Activated CD8-positive, alpha-beta T cell treated with anti-CD3 and anti-CD28 coated beads for 36 hours (primary cell): ENCODE results near the gene LAMC3. TPM values are rescaled to one million over a fixed set of nuclear protein-coding genes. Genes with fewer than 3 reads are reported as not detected.

Experiments used
- ATAC-seq: fragments of 200-7000 bp; cut with Tn5 transposase; one replicate; pipeline ENCODE4 v1.10.0; 2021; ENCODE audit warnings: mild to moderate bottlenecking, moderate library complexity
- CTCF ChIA-PET: fragments of 350-600 bp; sonication (Branson Sonifier 250); formaldehyde crosslinking; loops from one replicate; lab custom pipeline; 2021; ENCODE audit warnings: antibody characterized with exemption; lab: Charles Lee
- POLR2A ChIA-PET: fragments of 350-600 bp; sonication (Branson Sonifier 250); formaldehyde crosslinking; loops from one replicate; lab custom pipeline; 2021; ENCODE audit warnings: antibody characterized with exemption; lab: Charles Lee
- DNase-seq: peaks from one replicate; pipeline ENCODE4 v3.0.0-alpha.2; 2020
- H3K27ac Mint-ChIP-seq: one replicate; pipeline ENCODE4 v1.8.0; 2021; ENCODE audit warnings: mild to moderate bottlenecking, mixed read lengths
- H3K27me3 Mint-ChIP-seq: one replicate; pipeline ENCODE4 v1.8.0; 2021; ENCODE audit warnings: mixed read lengths
- H3K36me3 Mint-ChIP-seq: one replicate; pipeline ENCODE4 v1.8.0; 2021; ENCODE audit warnings: low read depth, mixed read lengths
- H3K4me1 Mint-ChIP-seq: one replicate; pipeline ENCODE4 v1.8.0; 2021; ENCODE audit warnings: low read depth, mixed read lengths
- H3K4me3 Mint-ChIP-seq: one replicate; pipeline ENCODE4 v1.8.0; 2021; ENCODE audit warnings: mild to moderate bottlenecking, moderate library complexity, mixed read lengths
- H3K9me3 Mint-ChIP-seq: one replicate; pipeline ENCODE4 v1.8.0; 2021; ENCODE audit warnings: mixed read lengths
- intact Hi-C: fragments of 100-400 bp; cut with micrococcal nuclease; formaldehyde crosslinking; loops from one replicate; pipeline ENCODE4 v1.10.0; 2022
- total RNA-seq, 2 experiments: library from RNA; stranded (reverse); gene quantifications; one replicate each; pipeline ENCODE4 v1.2.3, GENCODE V29; 2021
- TF ChIP-seq, protein P1 (sequence below): fragments of 200-600 bp; IDR thresholded peaks from one replicate; pipeline ENCODE4 v1.8.0; 2022; ENCODE audit warnings: antibody characterized with exemption, mild to moderate bottlenecking

Gene LAMC3
- total RNA-seq, 2 experiments from 2014 or later: 0.09 to 0.43 TPM

DNA sequence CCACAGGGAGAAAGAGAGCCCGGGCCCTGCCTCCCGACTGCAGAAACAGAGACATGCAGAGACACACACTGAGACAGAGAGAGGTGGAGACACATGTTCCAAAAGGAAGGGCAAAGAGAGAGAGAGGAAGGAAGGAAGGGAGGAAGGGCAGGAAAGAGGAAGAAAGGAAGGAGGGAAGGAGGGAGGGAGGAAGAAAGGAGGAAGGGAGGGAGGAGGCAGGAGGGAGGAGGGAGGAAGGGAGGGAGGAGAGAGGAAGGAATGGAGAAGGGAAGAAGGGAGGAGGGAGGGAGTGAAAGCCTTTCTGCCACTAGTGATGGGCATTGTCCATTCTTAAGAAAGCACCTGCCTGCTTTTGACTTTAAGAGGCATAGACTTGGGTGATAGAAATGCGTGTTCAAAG is 38.1 kb upstream of the LAMC3 start:
- CTCF ChIA-PET: no interaction called here
- TF ChIP-seq, protein P1, sequence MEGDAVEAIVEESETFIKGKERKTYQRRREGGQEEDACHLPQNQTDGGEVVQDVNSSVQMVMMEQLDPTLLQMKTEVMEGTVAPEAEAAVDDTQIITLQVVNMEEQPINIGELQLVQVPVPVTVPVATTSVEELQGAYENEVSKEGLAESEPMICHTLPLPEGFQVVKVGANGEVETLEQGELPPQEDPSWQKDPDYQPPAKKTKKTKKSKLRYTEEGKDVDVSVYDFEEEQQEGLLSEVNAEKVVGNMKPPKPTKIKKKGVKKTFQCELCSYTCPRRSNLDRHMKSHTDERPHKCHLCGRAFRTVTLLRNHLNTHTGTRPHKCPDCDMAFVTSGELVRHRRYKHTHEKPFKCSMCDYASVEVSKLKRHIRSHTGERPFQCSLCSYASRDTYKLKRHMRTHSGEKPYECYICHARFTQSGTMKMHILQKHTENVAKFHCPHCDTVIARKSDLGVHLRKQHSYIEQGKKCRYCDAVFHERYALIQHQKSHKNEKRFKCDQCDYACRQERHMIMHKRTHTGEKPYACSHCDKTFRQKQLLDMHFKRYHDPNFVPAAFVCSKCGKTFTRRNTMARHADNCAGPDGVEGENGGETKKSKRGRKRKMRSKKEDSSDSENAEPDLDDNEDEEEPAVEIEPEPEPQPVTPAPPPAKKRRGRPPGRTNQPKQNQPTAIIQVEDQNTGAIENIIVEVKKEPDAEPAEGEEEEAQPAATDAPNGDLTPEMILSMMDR: no peak
- intact Hi-C loops: no loop called here
- H3K27me3 Mint-ChIP-seq: peaks cover 16% of the 10 kb centered on the region
- H3K4me1 Mint-ChIP-seq: no peaks in the 10 kb centered on the region
- H3K4me3 Mint-ChIP-seq: no peak overlapping the region
- H3K9me3 Mint-ChIP-seq: no peaks in the 10 kb centered on the region
- no peak overlapping the region for H3K27ac Mint-ChIP-seq
- no peaks in the 10 kb centered on the region for H3K36me3 Mint-ChIP-seq
- no peak for ATAC-seq
- no peak for DNase-seq
- POLR2A ChIA-PET: no interaction called here

DNA sequence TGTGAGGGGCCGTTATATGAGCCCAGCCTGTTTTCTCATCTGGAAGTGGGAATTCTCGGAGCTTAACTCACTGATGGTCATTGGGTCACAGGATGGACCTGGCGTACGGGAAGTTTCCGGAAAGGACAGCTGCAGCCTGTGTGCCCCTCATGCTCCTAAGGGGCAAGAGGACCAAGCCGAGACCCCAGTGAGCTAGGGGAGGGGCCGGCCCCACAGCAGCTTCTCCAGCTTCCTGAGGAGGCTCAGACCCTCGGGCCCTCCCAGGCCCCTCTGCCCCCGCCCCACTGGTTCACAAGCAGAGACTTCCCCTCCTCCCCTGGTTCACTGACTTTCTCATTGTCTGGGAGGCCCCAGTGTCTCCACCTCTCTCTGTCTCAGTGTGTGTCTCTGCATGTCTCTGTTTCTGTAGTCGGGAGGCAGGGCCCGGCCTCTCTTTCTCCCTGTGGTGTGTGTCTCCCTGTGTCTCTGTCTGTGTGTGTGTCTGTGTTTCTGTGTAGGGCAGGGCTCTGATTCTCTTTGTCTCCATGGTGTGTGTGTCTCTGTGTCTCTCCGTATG is 37.6 kb upstream of the LAMC3 start:
- Mint-ChIP-seq H3K4me1 (no peaks in the 10 kb centered on the region), H3K27me3 (peaks cover 16% of the 10 kb centered on the region), H3K27ac (no peak overlapping the region), H3K36me3 (no peaks in the 10 kb centered on the region), H3K4me3 (no peak overlapping the region), H3K9me3 (no peaks in the 10 kb centered on the region)
- ATAC-seq (no peak), DNase-seq (no peak)
- CTCF ChIA-PET: no interaction called here
- POLR2A ChIA-PET: no interaction called here
- intact Hi-C loops: no loop called here
- TF ChIP-seq, protein P1: no peak

DNA sequence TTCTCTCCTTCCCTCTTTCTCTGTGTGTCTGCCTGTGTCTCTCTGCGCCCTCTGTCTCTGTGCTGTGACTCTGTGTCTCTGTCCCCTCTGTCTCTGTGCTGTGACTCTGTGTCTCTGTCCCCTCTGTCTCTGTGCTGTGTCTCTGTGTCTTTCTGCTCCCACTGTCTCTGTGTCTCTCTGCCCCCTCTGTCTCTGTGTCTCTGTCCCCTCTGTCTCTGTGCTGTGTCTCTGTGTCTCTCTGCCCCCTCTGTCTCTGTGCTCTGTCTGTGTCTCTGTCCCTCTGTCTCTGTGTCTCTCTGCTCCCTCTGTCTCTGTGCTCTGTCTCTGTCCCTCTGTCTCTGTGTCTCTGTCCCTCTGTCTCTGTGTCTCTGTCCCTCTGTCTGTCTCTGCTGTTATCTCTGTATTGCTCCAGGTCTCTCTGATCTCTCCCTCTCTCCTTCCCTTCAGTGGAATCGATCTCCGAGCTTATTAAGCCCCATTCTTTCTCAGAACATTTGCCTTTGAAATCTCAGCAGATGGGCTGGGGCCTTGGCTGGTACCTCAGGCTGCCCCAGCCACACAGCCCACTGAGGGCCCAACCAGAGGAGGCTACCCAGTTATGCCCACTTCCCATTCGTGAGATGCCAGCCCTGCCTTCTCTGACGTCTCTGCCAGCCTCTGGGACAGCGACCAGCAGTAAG is 36.6 kb upstream of the LAMC3 start:
- POLR2A ChIA-PET: no interaction called here
- intact Hi-C loops: no loop called here
- no peak for ATAC-seq
- DNase-seq: no peak
- Mint-ChIP-seq H3K27me3 (peaks cover 16% of the 10 kb centered on the region), H3K4me3 (no peak overlapping the region), H3K4me1 (no peaks in the 10 kb centered on the region), H3K9me3 (no peaks in the 10 kb centered on the region), H3K27ac (no peak overlapping the region), H3K36me3 (no peaks in the 10 kb centered on the region)
- CTCF ChIA-PET: no interaction called here
- TF ChIP-seq, protein P1: no peak

DNA sequence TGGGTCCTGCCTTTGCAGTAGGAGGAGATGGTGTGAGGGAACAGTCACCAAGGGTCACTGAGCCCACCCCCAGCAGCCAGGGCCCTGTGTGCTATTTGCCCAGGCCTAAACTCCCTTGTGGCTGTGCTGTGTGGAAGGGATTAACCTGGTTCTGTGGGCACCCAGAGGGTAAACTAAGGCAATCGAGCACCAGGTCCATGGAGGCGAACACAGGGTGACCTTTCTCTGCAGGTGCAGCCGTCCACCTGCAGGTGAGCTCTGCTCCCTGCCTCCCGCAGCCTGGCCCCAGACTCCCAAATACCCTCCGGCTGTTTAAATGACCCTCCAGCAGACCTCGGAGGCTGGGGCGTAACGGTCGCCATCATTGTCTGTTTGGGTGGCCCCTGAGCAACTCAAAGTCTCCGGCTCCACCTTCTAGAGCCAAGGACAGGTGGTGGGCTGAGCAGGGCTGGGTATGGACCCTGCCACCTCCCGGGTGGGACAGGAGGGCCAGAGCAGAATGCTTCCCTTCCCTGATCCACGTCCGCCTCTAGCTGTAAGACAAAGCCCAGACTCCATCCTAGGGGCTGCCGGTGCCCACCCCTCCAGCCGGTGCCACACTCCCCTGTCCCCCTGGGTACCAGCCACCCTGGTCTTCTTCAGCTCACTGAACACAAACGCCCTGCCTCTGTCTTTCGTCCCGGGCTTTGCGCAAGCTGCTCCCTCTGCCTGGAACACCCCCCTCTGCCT is 35.9 kb upstream of the LAMC3 start:
- ChIA-PET POLR2A (no interaction called here), CTCF (interaction anchor here (1.3 kb wide), 1 partner anchor 25 kb away, joined by 4 read pairs; no protein-coding TSS in a partner anchor)
- Mint-ChIP-seq H3K36me3 (no peaks in the 10 kb centered on the region), H3K4me1 (no peaks in the 10 kb centered on the region), H3K9me3 (no peaks in the 10 kb centered on the region), H3K4me3 (no peak overlapping the region), H3K27ac (no peak overlapping the region), H3K27me3 (peaks cover 16% of the 10 kb centered on the region)
- DNase-seq (no peak), ATAC-seq (no peak)
- intact Hi-C loops: no loop called here
- TF ChIP-seq, protein P1: no peak
